Activated naive CD4-positive, alpha-beta T cell treated with anti-CD3 and anti-CD28 coated beads for 36 hours (primary cell): Measurements from ENCODE around the gene ATOH8. TPM values are rescaled to one million over a fixed set of nuclear protein-coding genes. Genes with fewer than 3 reads are reported as not detected.
A peak's percentile ranks its signal among the peaks of the same experiment; 100 is the strongest.

Source experiments
- CTCF ChIA-PET: fragments of 350-600 bp; sonication (Branson Sonifier 250); formaldehyde crosslinking; loops from one replicate; lab custom pipeline; 2021; ENCODE audit warnings: antibody characterized with exemption; lab: Charles Lee
- DNase-seq: peaks from one replicate; pipeline ENCODE4 v3.0.0-alpha.2; 2020
- H3K27ac Mint-ChIP-seq: one replicate; pipeline ENCODE4 v1.8.0; 2021; ENCODE audit warnings: mild to moderate bottlenecking, mixed read lengths
- H3K27me3 Mint-ChIP-seq: one replicate; pipeline ENCODE4 v1.8.0; 2021; ENCODE audit warnings: low read depth, mixed read lengths
- H3K36me3 Mint-ChIP-seq: one replicate; pipeline ENCODE4 v1.8.0; 2021; ENCODE audit warnings: low read depth, mixed read lengths
- H3K4me1 Mint-ChIP-seq: one replicate; pipeline ENCODE4 v1.8.0; 2021; ENCODE audit warnings: low read depth, mixed read lengths
- H3K4me3 Mint-ChIP-seq: one replicate; pipeline ENCODE4 v1.8.0; 2021; ENCODE audit warnings: mild to moderate bottlenecking, moderate library complexity, mixed read lengths
- H3K9me3 Mint-ChIP-seq: one replicate; pipeline ENCODE4 v1.8.0; 2021; ENCODE audit warnings: mixed read lengths
- intact Hi-C: fragments of 100-400 bp; cut with micrococcal nuclease; formaldehyde crosslinking; loops from one replicate; pipeline ENCODE4 v1.15.1; 2023
- total RNA-seq, 2 experiments: library from RNA; stranded (reverse); gene quantifications; one replicate each; pipeline ENCODE4 v1.2.3, GENCODE V29; 2021

ATOH8 gene
- total RNA-seq, 2 experiments from 2014 or later: not detected

GRCh38 chr2:85796046-85796340 is 42.2 kb downstream of the ATOH8 start:
- Mint-ChIP-seq H3K27ac (no peak overlapping the region), H3K4me1 (no peaks in the 10 kb centered on the region), H3K9me3 (no peaks in the 10 kb centered on the region), H3K27me3 (no peaks in the 10 kb centered on the region), H3K36me3 (no peaks in the 10 kb centered on the region), H3K4me3 (no peak overlapping the region)
- DNase-seq: no peak
- CTCF ChIA-PET: no interaction called here
- intact Hi-C loops: no loop called here

- H3K4me1 Mint-ChIP-seq: no peaks in the 10 kb centered on the region
- DNase-seq: no peak
- intact Hi-C loops: no loop called here
- no peaks in the 10 kb centered on the region for H3K36me3 Mint-ChIP-seq
- no peaks in the 10 kb centered on the region for H3K9me3 Mint-ChIP-seq
- H3K27me3 Mint-ChIP-seq: no peaks in the 10 kb centered on the region
- H3K27ac Mint-ChIP-seq: no peak overlapping the region
- CTCF ChIA-PET: no interaction called here
- no peak overlapping the region for H3K4me3 Mint-ChIP-seq
Measured at GRCh38 chr2:85796341-85797262, 42.8 kb downstream of the ATOH8 start.

DNA sequence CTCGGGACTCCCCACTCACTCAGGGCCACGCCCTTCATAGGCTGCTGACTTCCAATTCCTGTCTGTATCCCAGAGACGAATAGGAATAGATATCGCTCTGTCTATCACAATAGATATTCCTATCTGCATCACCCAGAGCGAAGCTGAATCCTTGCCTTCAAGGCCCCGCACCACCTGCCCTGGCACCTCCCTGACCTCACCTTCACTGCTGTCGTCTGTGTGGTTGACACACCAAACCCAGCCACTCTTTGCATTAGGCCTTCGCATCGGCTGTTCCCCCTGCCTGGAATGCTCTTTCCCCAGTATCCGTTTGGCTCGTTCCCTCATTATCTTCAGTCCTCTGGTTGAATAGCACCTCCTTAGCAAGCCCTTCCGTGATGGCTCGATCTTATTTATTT is 43.5 kb downstream of the ATOH8 start:
- no peaks in the 10 kb centered on the region for H3K9me3 Mint-ChIP-seq
- H3K4me1 Mint-ChIP-seq: no peaks in the 10 kb centered on the region
- H3K36me3 Mint-ChIP-seq: no peaks in the 10 kb centered on the region
- H3K4me3 Mint-ChIP-seq: no peak overlapping the region
- intact Hi-C loops: no loop called here
- DNase-seq: no peak
- no peak overlapping the region for H3K27ac Mint-ChIP-seq
- H3K27me3 Mint-ChIP-seq: no peaks in the 10 kb centered on the region
- CTCF ChIA-PET: no interaction called here

- Mint-ChIP-seq H3K27me3 (no peaks in the 10 kb centered on the region), H3K36me3 (no peaks in the 10 kb centered on the region), H3K27ac (no peak overlapping the region), H3K9me3 (no peaks in the 10 kb centered on the region), H3K4me3 (no peak overlapping the region), H3K4me1 (no peaks in the 10 kb centered on the region)
- CTCF ChIA-PET: no interaction called here
- intact Hi-C loops: no loop called here
- no peak for DNase-seq
Measured at GRCh38 chr2:85797921-85798320, 44.1 kb downstream of the ATOH8 start.

DNA sequence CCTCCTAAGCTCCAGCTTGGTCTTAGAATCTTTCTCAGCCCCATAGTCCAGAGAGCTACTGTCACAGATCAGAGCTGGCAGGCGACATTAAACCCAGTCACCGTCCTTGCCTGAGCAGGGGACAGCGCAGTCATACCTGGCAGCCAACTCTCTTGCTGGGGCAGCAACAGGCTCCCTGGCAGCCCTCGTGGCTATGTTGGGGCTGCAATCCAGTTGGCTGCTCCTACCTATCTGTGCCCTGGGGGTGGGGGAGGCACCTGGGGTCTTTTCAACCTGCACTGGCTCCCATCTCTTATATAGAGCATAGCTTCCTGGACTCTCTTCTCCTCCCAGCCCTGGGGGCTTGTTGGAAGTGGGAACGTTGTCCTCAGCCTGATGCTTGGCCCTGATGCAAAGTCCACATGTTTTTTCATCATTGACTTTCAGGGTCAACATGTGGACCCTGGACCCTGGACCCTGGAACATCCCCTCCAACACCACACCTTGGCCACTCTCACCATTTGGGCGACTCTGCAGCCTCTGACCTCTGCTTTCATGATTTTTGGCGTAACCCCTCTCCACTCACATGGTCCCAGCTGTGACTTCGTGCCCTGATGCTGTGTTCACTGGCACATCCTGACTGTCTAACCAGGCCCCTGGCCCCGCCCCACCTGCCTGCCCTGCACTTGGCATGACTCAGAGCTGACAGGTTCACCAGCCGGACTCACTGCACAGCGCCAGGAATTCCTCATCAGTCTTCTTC is 45.6 kb downstream of the ATOH8 start:
- H3K27me3 Mint-ChIP-seq: no peaks in the 10 kb centered on the region
- H3K4me3 Mint-ChIP-seq: no peak overlapping the region
- intact Hi-C loops: no loop called here
- no peaks in the 10 kb centered on the region for H3K9me3 Mint-ChIP-seq
- H3K36me3 Mint-ChIP-seq: no peaks in the 10 kb centered on the region
- CTCF ChIA-PET: no interaction called here
- peak; percentile 37 for DNase-seq
- H3K4me1 Mint-ChIP-seq: peaks cover 2% of the 10 kb centered on the region
- H3K27ac Mint-ChIP-seq: no peak overlapping the region

- H3K36me3 Mint-ChIP-seq: no peaks in the 10 kb centered on the region
- no peaks in the 10 kb centered on the region for H3K27me3 Mint-ChIP-seq
- no peak for DNase-seq
- intact Hi-C loops: no loop called here
- no peak overlapping the region for H3K4me3 Mint-ChIP-seq
- CTCF ChIA-PET: no interaction called here
- H3K9me3 Mint-ChIP-seq: no peaks in the 10 kb centered on the region
- H3K27ac Mint-ChIP-seq: no peak overlapping the region
- peaks cover 7% of the 10 kb centered on the region for H3K4me1 Mint-ChIP-seq
Measured at GRCh38 chr2:85800586-85800985, 46.8 kb downstream of the ATOH8 start.

DNA sequence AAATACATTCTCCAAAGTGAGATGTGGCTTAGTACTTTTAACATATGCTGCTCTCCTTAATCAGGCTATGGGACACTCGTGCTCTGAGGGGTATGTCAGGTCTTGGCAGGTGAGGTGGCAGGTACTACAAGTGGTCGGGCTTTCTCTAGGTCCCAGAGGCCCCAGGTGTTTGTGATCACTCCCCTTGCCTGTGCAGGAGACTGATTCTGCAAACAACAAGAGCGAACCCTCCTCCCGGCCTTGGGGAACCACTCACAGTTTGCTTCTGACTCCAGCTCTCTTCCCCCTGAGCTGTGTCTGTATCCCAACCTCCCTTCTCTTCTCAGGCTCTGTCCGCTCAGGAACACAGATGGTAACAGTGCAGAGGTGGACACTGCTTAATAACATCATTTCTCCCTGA is 48.1 kb downstream of the ATOH8 start:
- CTCF ChIA-PET: interaction anchor here (0.6 to 2.2 kb wide), 3 partner anchors 12 to 73 kb away, joined by 3 to 9 read pairs (median 6); no protein-coding TSS in a partner anchor
- H3K27ac Mint-ChIP-seq: no peak overlapping the region
- H3K9me3 Mint-ChIP-seq: no peaks in the 10 kb centered on the region
- intact Hi-C loops: no loop called here
- H3K4me1 Mint-ChIP-seq: peaks cover 7% of the 10 kb centered on the region
- no peaks in the 10 kb centered on the region for H3K27me3 Mint-ChIP-seq
- no peak overlapping the region for H3K4me3 Mint-ChIP-seq
- DNase-seq: no peak
- no peaks in the 10 kb centered on the region for H3K36me3 Mint-ChIP-seq

GRCh38 chr2:85802354-85803103 is 48.7 kb downstream of the ATOH8 start:
- no peak for DNase-seq
- Mint-ChIP-seq H3K27me3 (no peaks in the 10 kb centered on the region), H3K9me3 (no peaks in the 10 kb centered on the region), H3K4me1 (peaks cover 7% of the 10 kb centered on the region), H3K36me3 (no peaks in the 10 kb centered on the region), H3K27ac (no peak overlapping the region), H3K4me3 (no peak overlapping the region)
- intact Hi-C loops: no loop called here
- CTCF ChIA-PET: interaction anchor here (0.6 to 2.2 kb wide), 7 partner anchors 10 to 73 kb away, joined by 3 to 9 read pairs (median 4); no protein-coding TSS in a partner anchor

- DNase-seq: no peak
- CTCF ChIA-PET: interaction anchor here (1.0 to 1.7 kb wide), 5 partner anchors 8 to 54 kb away, joined by 3 to 7 read pairs (median 3); no protein-coding TSS in a partner anchor
- no peak overlapping the region for H3K4me3 Mint-ChIP-seq
- no peaks in the 10 kb centered on the region for H3K9me3 Mint-ChIP-seq
- no peaks in the 10 kb centered on the region for H3K27me3 Mint-ChIP-seq
- peaks cover 7% of the 10 kb centered on the region for H3K4me1 Mint-ChIP-seq
- H3K36me3 Mint-ChIP-seq: no peaks in the 10 kb centered on the region
- intact Hi-C loops: loop anchor here (2.0 kb wide), 1 partner anchor 53 kb away; no protein-coding TSS in a partner anchor
- H3K27ac Mint-ChIP-seq: no peak overlapping the region
Measured at GRCh38 chr2:85803704-85804425, 50.1 kb downstream of the ATOH8 start.

GRCh38 chr2:85804583-85804982 is 50.8 kb downstream of the ATOH8 start:
- no peak overlapping the region for H3K4me3 Mint-ChIP-seq
- no peak overlapping the region for H3K27ac Mint-ChIP-seq
- no peaks in the 10 kb centered on the region for H3K27me3 Mint-ChIP-seq
- H3K36me3 Mint-ChIP-seq: no peaks in the 10 kb centered on the region
- intact Hi-C loops: loop anchor here (2.0 kb wide), 1 partner anchor 54 kb away; no protein-coding TSS in a partner anchor
- peak; percentile 42 for DNase-seq
- no peaks in the 10 kb centered on the region for H3K9me3 Mint-ChIP-seq
- peaks cover 7% of the 10 kb centered on the region for H3K4me1 Mint-ChIP-seq
- CTCF ChIA-PET: interaction anchor here (1.1 to 1.7 kb wide), 5 partner anchors 10 to 232 kb away, joined by 3 to 7 read pairs (median 4); no protein-coding TSS in a partner anchor

DNA sequence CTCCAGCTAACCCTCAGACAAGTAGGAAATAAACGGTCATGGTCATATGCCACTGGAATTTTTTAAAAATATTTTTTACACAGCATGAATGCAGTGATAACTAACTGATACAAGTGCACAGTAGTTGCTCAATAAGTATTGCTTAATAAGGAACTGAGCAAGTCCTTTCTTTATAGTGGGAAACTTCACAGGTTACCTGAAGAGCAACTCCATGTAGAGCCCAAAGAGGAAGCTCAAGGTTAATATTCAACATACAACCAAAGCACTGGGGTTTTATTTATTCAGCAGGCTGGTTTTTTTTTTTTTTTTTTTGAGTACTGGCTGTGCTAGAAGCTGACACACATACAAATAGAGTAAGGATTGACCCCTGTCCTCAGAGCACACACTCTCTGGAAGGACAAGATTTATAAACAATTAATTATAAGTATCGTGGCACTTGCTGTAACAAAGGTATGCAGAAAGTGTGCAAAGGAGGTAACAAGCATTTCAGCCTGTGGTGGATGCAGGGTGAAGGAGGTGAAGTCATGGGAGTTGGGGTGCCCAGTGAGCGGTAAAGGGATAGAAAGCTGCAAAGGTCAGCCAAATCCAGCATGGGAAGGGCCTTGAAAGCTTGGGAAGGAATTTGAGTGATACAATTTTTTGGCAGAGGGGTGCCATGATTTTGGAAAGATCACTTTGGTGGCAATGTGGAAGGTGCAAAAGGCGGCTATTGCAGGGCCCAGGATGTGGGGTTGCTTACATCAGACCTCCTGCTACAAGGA is 52.7 kb downstream of the ATOH8 start:
- peaks cover 7% of the 10 kb centered on the region for H3K4me1 Mint-ChIP-seq
- CTCF ChIA-PET: interaction anchor here (1.1 to 2.9 kb wide), 3 partner anchors 78 to 273 kb away, joined by 3 to 14 read pairs (median 4); no protein-coding TSS in a partner anchor
- H3K9me3 Mint-ChIP-seq: no peaks in the 10 kb centered on the region
- no peaks in the 10 kb centered on the region for H3K27me3 Mint-ChIP-seq
- H3K27ac Mint-ChIP-seq: no peak overlapping the region
- no peaks in the 10 kb centered on the region for H3K36me3 Mint-ChIP-seq
- intact Hi-C loops: no loop called here
- no peak overlapping the region for H3K4me3 Mint-ChIP-seq
- no peak for DNase-seq
